ENCODE data around the gene PDE5A.

The PDE5A gene

GRCh38 chr4:119580293-119580692, 48.3 kb downstream of the PDE5A start (continued):
- no peak for TF ChIP-seq ZFP69B (tag by site-specific recombination; IDR thresholded peaks at IDR 0.05)
- no peak for TF ChIP-seq KLF7 (tag by site-specific recombination; IDR thresholded peaks at IDR 0.05; ENCODE audit: borderline replicate concordance)
- TF ChIP-seq KLF8 (tag by site-specific recombination; IDR thresholded peaks at IDR 0.05), result no peak
- no peak for TF ChIP-seq SCRT2 (tag by site-specific recombination; IDR thresholded peaks at IDR 0.05)
- no peak for TF ChIP-seq ZNF518A (tag by site-specific recombination; conservative IDR thresholded peaks at IDR 0.05; ENCODE audit: low read depth)
- TF ChIP-seq ZEB2 (tag by site-specific recombination; IDR thresholded peaks at IDR 0.05), result no peak
- no peak for TF ChIP-seq PATZ1 (tag by site-specific recombination; IDR thresholded peaks at IDR 0.05)
- no peak for TF ChIP-seq ZNF175 (tag by site-specific recombination; IDR thresholded peaks at IDR 0.05)
- TF ChIP-seq ZNF146 (tag by site-specific recombination; IDR thresholded peaks at IDR 0.05), result no peak
- TF ChIP-seq ZNF660 (tag by site-specific recombination; IDR thresholded peaks at IDR 0.05), result no peak
- no peak for TF ChIP-seq WT1 (tag by site-specific recombination; IDR thresholded peaks at IDR 0.05)
- TF ChIP-seq ZNF26 (tag by site-specific recombination; IDR thresholded peaks at IDR 0.05), result no peak
- no peak for TF ChIP-seq SP7 (tag by site-specific recombination; IDR thresholded peaks at IDR 0.05)

GRCh38 chr4:119579823-119580222, 48.8 kb downstream of the PDE5A start:
- Histone ChIP-seq H3K4me3 (ENCODE audit: low read depth, low read length) (no peak overlapping the region), H3K9me3 (ENCODE audit: control insufficient read depth, insufficient read depth, low read depth, low read length) (no peaks in the 10 kb centered on the region), H3K4me1 (ENCODE audit: control insufficient read depth, insufficient read depth, low read length) (no peaks in the 10 kb centered on the region), H3K27ac (ENCODE audit: extremely low read depth, low read depth, low read length) (no peak overlapping the region), H3K36me3 (ENCODE audit: control insufficient read depth in 2 of 2, insufficient read depth in 1 of 2, low read length in 2 of 2) (no peaks in the 10 kb centered on the region)
- CTCF ChIA-PET, result interaction anchor here (0.6 to 0.8 kb wide), 2 partner anchors 12 to 44 kb away, joined by 3 to 6 read pairs; no protein-coding TSS in a partner anchor
- POLR2A ChIA-PET, result no interaction called here
- no peak for TF ChIP-seq ZBTB17 (tag by site-specific recombination; IDR thresholded peaks at IDR 0.05)
- no peak for TF ChIP-seq KLF17 (tag by site-specific recombination; IDR thresholded peaks at IDR 0.05)
- no peak for TF ChIP-seq INSM2 (tag by site-specific recombination; IDR thresholded peaks at IDR 0.05)
- no peak for TF ChIP-seq ZNF37A (tag by site-specific recombination; IDR thresholded peaks at IDR 0.05)
- TF ChIP-seq HIC1 (tag by site-specific recombination; IDR thresholded peaks at IDR 0.05), result no peak
- TF ChIP-seq ZNF202 (tag by site-specific recombination; IDR thresholded peaks at IDR 0.05; ENCODE audit: borderline replicate concordance), result no peak
- TF ChIP-seq CTCF (tag by site-specific recombination; IDR thresholded peaks at IDR 0.05), result no peak
- no peak for TF ChIP-seq ZNF157 (tag by site-specific recombination; IDR thresholded peaks at IDR 0.05)

All from HEK293 (cell line).